BE2C (cell line): ENCODE measurements around the gene ATG3.

Experiments
- DNase-seq: peaks from one replicate; pipeline ENCODE4 v3.0.0-alpha.2; 2020
- H3K27me3 ChIP-seq: fragments of 250-450 bp; sonication (Bioruptor Pico); 2 replicates; pipeline ENCODE4 v1.5.1; 2020; ENCODE audit warnings: mild to moderate bottlenecking
- H3K36me3 ChIP-seq: fragments of 250-450 bp; sonication (Bioruptor Pico); 2 replicates; pipeline ENCODE4 v1.5.1; 2020; ENCODE audit warnings: mild to moderate bottlenecking
- H3K4me1 ChIP-seq: fragments of 250-450 bp; sonication (Bioruptor Pico); 2 replicates; pipeline ENCODE4 v1.5.1; 2020
- H3K4me3 ChIP-seq: 2 replicates; pipeline ENCODE4 v1.5.1; 2011; ENCODE audit warnings: low read depth, low read length
- H3K9me3 ChIP-seq: fragments of 250-450 bp; sonication (Bioruptor Pico); 2 replicates; pipeline ENCODE4 v1.5.1; 2020
- CTCF ChIP-seq: IDR thresholded peaks from 2 replicates; pipeline ENCODE4 v1.5.1; 2012; ENCODE audit warnings: mild to moderate bottlenecking, low read depth, low read length

Gene ATG3

GRCh38 chr3:112602217-112602838, 40.6 kb upstream of the ATG3 start:
- TF ChIP-seq CTCF = no peak
- no peaks in the 10 kb centered on the region for H3K27me3 ChIP-seq
- H3K9me3 ChIP-seq = no peaks in the 10 kb centered on the region
- H3K4me3 ChIP-seq = no peak overlapping the region
- DNase-seq = no peak
- H3K4me1 ChIP-seq = no peaks in the 10 kb centered on the region
- H3K36me3 ChIP-seq = no peaks in the 10 kb centered on the region

GRCh38 chr3:112598731-112599130, 37.0 kb upstream of the ATG3 start:
- H3K36me3 ChIP-seq = no peaks in the 10 kb centered on the region
- H3K4me1 ChIP-seq = no peaks in the 10 kb centered on the region
- no peaks in the 10 kb centered on the region for H3K27me3 ChIP-seq
- TF ChIP-seq CTCF = no peak
- no peak overlapping the region for H3K4me3 ChIP-seq
- no peaks in the 10 kb centered on the region for H3K9me3 ChIP-seq
- DNase-seq = no peak

GRCh38 chr3:112597945-112598344, 36.2 kb upstream of the ATG3 start:
- Histone ChIP-seq H3K27me3 (no peaks in the 10 kb centered on the region), H3K4me3 (no peak overlapping the region), H3K36me3 (no peaks in the 10 kb centered on the region), H3K9me3 (no peaks in the 10 kb centered on the region), H3K4me1 (no peaks in the 10 kb centered on the region)
- DNase-seq = no peak
- TF ChIP-seq CTCF = no peak

- no peak for TF ChIP-seq CTCF
- no peaks in the 10 kb centered on the region for H3K36me3 ChIP-seq
- H3K4me1 ChIP-seq = no peaks in the 10 kb centered on the region
- H3K9me3 ChIP-seq = no peaks in the 10 kb centered on the region
- no peaks in the 10 kb centered on the region for H3K27me3 ChIP-seq
- H3K4me3 ChIP-seq = no peak overlapping the region
- no peak for DNase-seq
These were observed 33.1 kb upstream of the ATG3 start for GRCh38 chr3:112594856-112595255.

- Histone ChIP-seq H3K9me3 (no peaks in the 10 kb centered on the region), H3K36me3 (no peaks in the 10 kb centered on the region), H3K27me3 (no peaks in the 10 kb centered on the region), H3K4me1 (no peaks in the 10 kb centered on the region), H3K4me3 (no peak overlapping the region)
- TF ChIP-seq CTCF = no peak
- no peak for DNase-seq
These were observed 31.5 kb upstream of the ATG3 start for GRCh38 chr3:112593258-112593657.

- no peaks in the 10 kb centered on the region for H3K4me1 ChIP-seq
- no peaks in the 10 kb centered on the region; the same call in 1 of the 2 replicates for H3K36me3 ChIP-seq
- no peak overlapping the region for H3K4me3 ChIP-seq
- no peaks in the 10 kb centered on the region for H3K9me3 ChIP-seq
- no peak for TF ChIP-seq CTCF
- H3K27me3 ChIP-seq = no peaks in the 10 kb centered on the region
- DNase-seq = no peak
These were observed 25.6 kb upstream of the ATG3 start for GRCh38 chr3:112587336-112587735.
